PC-3 (cell line): Measurements from ENCODE around the gene RFX1. TPM values are rescaled to one million over a fixed set of nuclear protein-coding genes. Genes with fewer than 3 reads are reported as not detected.

ENCODE experiments used
- ATAC-seq: fragments of 200-7000 bp; cut with Tn5 transposase; 2 replicates; pipeline ENCODE4 v1.9.1; 2020; ENCODE audit warnings: mild to moderate bottlenecking, moderate library complexity
- BruUV-seq: library from RNA; stranded (reverse); fragments of 400-500 nt; replicated peaks from 2 replicates; lab custom pipeline; 2021; lab: Mats Ljungman, UMichigan
- CTCF ChIA-PET: fragments of 300-600 bp; sonication (Branson Sonifier 250); formaldehyde crosslinking; loops from one replicate; lab custom pipeline; 2022; ENCODE audit warnings: antibody characterized with exemption; lab: Charles Lee
- POLR2A ChIA-PET: fragments of 300-600 bp; sonication (Branson Sonifier 250); formaldehyde crosslinking; loops from one replicate; lab custom pipeline; 2022; ENCODE audit warnings: antibody characterized with exemption; ENCODE audit not compliant: unreplicated experiment; lab: Charles Lee
- DNase-seq: peaks from one replicate; pipeline ENCODE4 v3.0.0-alpha.2; 2015
- H2AFZ ChIP-seq: fragments of 300-600 bp; sonication (generic); 2 replicates; pipeline ENCODE4 v1.6.0; 2016; ENCODE audit warnings: antibody characterized with exemption, low read length
- H3F3A ChIP-seq: fragments of 300-600 bp; sonication (generic); one replicate; pipeline ENCODE4 v1.6.0; 2017; ENCODE audit warnings: antibody characterized with exemption, low read length, control low read depth, mild to moderate bottlenecking; ENCODE audit not compliant: unreplicated experiment
- H3K27ac ChIP-seq: fragments of 300-600 bp; sonication (generic); 2 replicates; pipeline ENCODE4 v1.5.1; 2016; ENCODE audit warnings: mild to moderate bottlenecking, low read length
- H3K27me3 ChIP-seq: fragments of 300-600 bp; sonication (generic); 2 replicates; pipeline ENCODE4 v1.6.1; 2016; ENCODE audit warnings: low read length, mixed read lengths
- H3K36me3 ChIP-seq: fragments of 300-600 bp; sonication (generic); 2 replicates; pipeline ENCODE4 v1.6.1; 2016; ENCODE audit warnings: low read depth, mixed run types, low read length, mixed read lengths
- H3K4me1 ChIP-seq: fragments of 300-600 bp; sonication (generic); 2 replicates; pipeline ENCODE4 v1.5.1; 2016; ENCODE audit warnings: low read length; ENCODE audit not compliant: insufficient read depth
- H3K4me2 ChIP-seq: fragments of 300-600 bp; sonication (generic); 2 replicates; pipeline ENCODE4 v1.6.0; 2016; ENCODE audit warnings: low read length
- H3K4me3 ChIP-seq: fragments of 300-600 bp; sonication (generic); 2 replicates; pipeline ENCODE4 v1.5.1; 2016; ENCODE audit warnings: mild to moderate bottlenecking, low read length, mixed read lengths
- H3K79me2 ChIP-seq: fragments of 300-600 bp; sonication (generic); 2 replicates; pipeline ENCODE4 v1.6.1; 2017; ENCODE audit warnings: low read length, mixed read lengths
- H3K9ac ChIP-seq: fragments of 300-600 bp; sonication (generic); 2 replicates; pipeline ENCODE4 v1.6.0; 2016; ENCODE audit warnings: mild to moderate bottlenecking, low read length
- H3K9me2 ChIP-seq: fragments of 300-600 bp; sonication (generic); replicated peaks from 2 replicates; pipeline ENCODE4 v1.6.1; 2016; ENCODE audit warnings: mixed run types, low read length, mixed read lengths
- H3K9me3 ChIP-seq: fragments of 300-600 bp; sonication (generic); 2 replicates; pipeline ENCODE4 v1.6.1; 2016; ENCODE audit warnings: low read length, mixed read lengths
- H4K20me1 ChIP-seq: fragments of 300-600 bp; sonication (generic); 2 replicates; pipeline ENCODE4 v1.6.1; 2016; ENCODE audit warnings: low read length, mixed read lengths
- EZH2 ChIP-seq: fragments of 300-600 bp; sonication (generic); IDR thresholded peaks from one replicate; pipeline ENCODE4 v1.6.1; 2017; ENCODE audit warnings: antibody characterized with exemption, mild to moderate bottlenecking, low read length; ENCODE audit not compliant: unreplicated experiment
- EZH2phosphoT487 ChIP-seq: fragments of 300-600 bp; sonication (generic); IDR thresholded peaks from 2 replicates; pipeline ENCODE4 v1.6.1; 2018; ENCODE audit warnings: mild to moderate bottlenecking, antibody characterized with exemption, low read length, borderline replicate concordance
- intact Hi-C: fragments of 100-400 bp; cut with micrococcal nuclease; formaldehyde crosslinking; loops from 2 replicates; pipeline ENCODE4 v1.9.0; 2023
- total RNA-seq: library from RNA; depleted of rRNA; stranded (reverse); fragments of >200 nt; gene quantifications from 2 replicates; pipeline ENCODE4 v1.2.3, GENCODE V29; 2014
- TF ChIP-seq, protein P1 (sequence below): fragments of 300-600 bp; sonication (generic); conservative IDR thresholded peaks from 2 replicates; pipeline ENCODE4 v1.5.1; 2017; ENCODE audit warnings: antibody characterized with exemption, low read depth, mild to moderate bottlenecking, low read length

RFX1 gene
- total RNA-seq, 1 experiment from 2014 or later = 7.5 TPM

DNA sequence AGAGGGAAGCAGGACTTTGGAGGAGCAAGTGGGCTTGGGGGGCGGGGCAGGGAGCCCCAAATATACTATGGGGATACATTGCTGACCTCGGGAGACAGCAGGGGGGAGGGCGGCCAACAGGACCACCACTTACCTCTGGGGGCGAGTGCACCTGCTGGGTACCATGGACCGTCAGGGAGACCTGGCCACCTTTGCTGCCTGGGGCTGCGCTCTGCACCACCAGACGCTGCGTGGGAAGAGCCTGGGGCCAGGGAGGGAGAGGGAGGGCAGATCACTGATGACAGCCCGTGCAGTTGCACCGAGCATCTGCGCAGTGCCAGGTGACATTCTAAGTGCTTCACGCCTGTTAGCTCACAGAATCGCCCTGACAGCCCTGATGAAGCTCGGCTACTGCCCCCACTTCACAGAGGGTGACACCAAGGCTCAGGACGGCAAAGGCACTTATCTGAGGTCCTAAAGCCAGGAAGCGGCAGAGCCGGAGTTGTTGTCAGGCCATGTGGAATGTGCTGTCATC, 24.1 kb downstream of the RFX1 start:
- no peaks in the 10 kb centered on the region for H3K79me2 ChIP-seq
- no peak overlapping the region for H3K27ac ChIP-seq
- H4K20me1 ChIP-seq = no peaks in the 10 kb centered on the region
- no peak overlapping the region for H2AFZ ChIP-seq
- H3K9ac ChIP-seq = no peak overlapping the region
- BruUV-seq = no TSS peak
- no peaks in the 10 kb centered on the region for H3K9me3 ChIP-seq
- ATAC-seq (no peak), DNase-seq (no peak)
- TF ChIP-seq EZH2phosphoT487 (no peak), EZH2 (no peak)
- TF ChIP-seq, protein P1, sequence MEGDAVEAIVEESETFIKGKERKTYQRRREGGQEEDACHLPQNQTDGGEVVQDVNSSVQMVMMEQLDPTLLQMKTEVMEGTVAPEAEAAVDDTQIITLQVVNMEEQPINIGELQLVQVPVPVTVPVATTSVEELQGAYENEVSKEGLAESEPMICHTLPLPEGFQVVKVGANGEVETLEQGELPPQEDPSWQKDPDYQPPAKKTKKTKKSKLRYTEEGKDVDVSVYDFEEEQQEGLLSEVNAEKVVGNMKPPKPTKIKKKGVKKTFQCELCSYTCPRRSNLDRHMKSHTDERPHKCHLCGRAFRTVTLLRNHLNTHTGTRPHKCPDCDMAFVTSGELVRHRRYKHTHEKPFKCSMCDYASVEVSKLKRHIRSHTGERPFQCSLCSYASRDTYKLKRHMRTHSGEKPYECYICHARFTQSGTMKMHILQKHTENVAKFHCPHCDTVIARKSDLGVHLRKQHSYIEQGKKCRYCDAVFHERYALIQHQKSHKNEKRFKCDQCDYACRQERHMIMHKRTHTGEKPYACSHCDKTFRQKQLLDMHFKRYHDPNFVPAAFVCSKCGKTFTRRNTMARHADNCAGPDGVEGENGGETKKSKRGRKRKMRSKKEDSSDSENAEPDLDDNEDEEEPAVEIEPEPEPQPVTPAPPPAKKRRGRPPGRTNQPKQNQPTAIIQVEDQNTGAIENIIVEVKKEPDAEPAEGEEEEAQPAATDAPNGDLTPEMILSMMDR = no peak
- no peaks in the 10 kb centered on the region for H3K27me3 ChIP-seq
- H3K36me3 ChIP-seq = no peaks in the 10 kb centered on the region; the same call in 1 of the 2 replicates
- intact Hi-C loops = no loop called here
- ChIA-PET POLR2A (no interaction called here), CTCF (no interaction called here)
- H3K4me1 ChIP-seq = no peaks in the 10 kb centered on the region
- H3F3A ChIP-seq = no peaks in the 10 kb centered on the region
- H3K4me2 ChIP-seq = no peak overlapping the region
- H3K4me3 ChIP-seq = no peak overlapping the region
- no peaks in the 10 kb centered on the region for H3K9me2 ChIP-seq

DNA sequence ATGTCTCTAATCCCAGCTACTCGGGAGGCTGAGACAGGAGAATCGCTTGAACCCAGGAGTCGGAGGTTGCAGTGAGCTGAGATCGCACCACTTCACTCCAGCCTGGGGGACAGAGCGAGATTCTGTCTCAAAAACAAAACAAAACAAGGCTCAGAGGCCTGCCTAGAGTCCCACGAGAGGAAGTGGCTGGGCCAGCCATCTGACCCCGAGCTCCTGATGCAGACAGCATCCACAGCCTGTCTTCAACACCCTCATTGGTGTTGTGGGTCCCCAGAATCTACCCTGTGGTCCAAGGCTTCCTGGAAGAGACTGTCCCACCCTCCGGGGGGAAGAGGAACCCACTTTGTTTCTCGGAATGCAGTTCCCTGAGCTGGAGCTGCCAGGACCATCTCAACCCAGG, 24.7 kb downstream of the RFX1 start:
- CTCF ChIA-PET = no interaction called here
- intact Hi-C loops = no loop called here

DNA sequence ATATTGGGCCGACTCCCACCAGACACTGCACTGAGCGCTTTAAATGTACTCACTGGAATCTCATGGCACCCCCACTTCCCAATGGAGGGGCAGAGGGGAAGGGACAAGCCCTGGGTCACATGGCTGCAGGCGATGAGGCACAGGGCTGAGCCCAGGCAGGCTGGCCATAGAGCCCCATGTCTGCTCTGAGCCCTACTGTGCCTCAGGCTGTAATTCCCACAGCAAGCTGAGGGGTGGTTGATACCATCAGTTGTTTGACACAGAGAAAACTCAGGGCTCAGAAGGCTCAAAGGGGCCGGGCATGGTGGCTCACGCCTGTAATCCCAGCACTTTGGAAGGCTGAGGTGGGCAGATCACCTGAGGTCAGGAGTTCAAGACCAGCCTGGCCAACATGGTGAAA, 25.1 kb downstream of the RFX1 start:
- no peaks in the 10 kb centered on the region for H3K9me3 ChIP-seq
- ATAC-seq = no peak
- TF ChIP-seq, protein P1 = no peak
- TF ChIP-seq EZH2 = no peak
- no peak for TF ChIP-seq EZH2phosphoT487
- no peaks in the 10 kb centered on the region; the same call in 1 of the 2 replicates for H3K36me3 ChIP-seq
- BruUV-seq = no TSS peak
- H3K9ac ChIP-seq = no peak overlapping the region
- no peak for DNase-seq
- intact Hi-C loops = no loop called here
- H3F3A ChIP-seq = no peaks in the 10 kb centered on the region
- no peak overlapping the region for H3K27ac ChIP-seq
- no peak overlapping the region for H3K4me3 ChIP-seq
- H3K27me3 ChIP-seq = no peaks in the 10 kb centered on the region
- no peaks in the 10 kb centered on the region for H4K20me1 ChIP-seq
- ChIA-PET POLR2A (no interaction called here), CTCF (interaction anchor here (0.5 kb wide), 1 partner anchor 78 kb away, joined by 4 read pairs; no protein-coding TSS in a partner anchor)
- no peaks in the 10 kb centered on the region for H3K9me2 ChIP-seq
- no peaks in the 10 kb centered on the region for H3K79me2 ChIP-seq
- no peak overlapping the region for H2AFZ ChIP-seq
- no peak overlapping the region for H3K4me2 ChIP-seq
- no peaks in the 10 kb centered on the region for H3K4me1 ChIP-seq

More for the DNA sequence above, 24.7 kb downstream of the RFX1 start:
- H3K4me3 ChIP-seq = no peak overlapping the region
- no peaks in the 10 kb centered on the region for H3K27me3 ChIP-seq
- no peaks in the 10 kb centered on the region for H3K9me2 ChIP-seq
- DNase-seq = no peak
- H3K36me3 ChIP-seq = no peaks in the 10 kb centered on the region
- no peak overlapping the region for H3K4me2 ChIP-seq
- H3F3A ChIP-seq = no peaks in the 10 kb centered on the region
- no TSS peak for BruUV-seq
- H2AFZ ChIP-seq = no peak overlapping the region
- no peaks in the 10 kb centered on the region for H3K79me2 ChIP-seq
- ATAC-seq = no peak
- H4K20me1 ChIP-seq = no peaks in the 10 kb centered on the region
- no peaks in the 10 kb centered on the region for H3K4me1 ChIP-seq
- H3K9me3 ChIP-seq = no peaks in the 10 kb centered on the region
- H3K9ac ChIP-seq = no peak overlapping the region
- no peak for TF ChIP-seq EZH2phosphoT487
- TF ChIP-seq EZH2 = no peak
- TF ChIP-seq, protein P1 = no peak
- POLR2A ChIA-PET = no interaction called here
- no peak overlapping the region for H3K27ac ChIP-seq
